HCEC 1CT (cell line): ENCODE measurements around the gene TRIM24.
"Not testable (repeated sequence)": the region's sequence is repeated elsewhere in the genome, so short reads cannot be mapped to it uniquely, and the experiment has no call there.

ENCODE experiments used
- DNase-seq: peaks from one replicate; pipeline ENCODE4 v3.0.0-alpha.2; 2017

The TRIM24 gene

DNA sequence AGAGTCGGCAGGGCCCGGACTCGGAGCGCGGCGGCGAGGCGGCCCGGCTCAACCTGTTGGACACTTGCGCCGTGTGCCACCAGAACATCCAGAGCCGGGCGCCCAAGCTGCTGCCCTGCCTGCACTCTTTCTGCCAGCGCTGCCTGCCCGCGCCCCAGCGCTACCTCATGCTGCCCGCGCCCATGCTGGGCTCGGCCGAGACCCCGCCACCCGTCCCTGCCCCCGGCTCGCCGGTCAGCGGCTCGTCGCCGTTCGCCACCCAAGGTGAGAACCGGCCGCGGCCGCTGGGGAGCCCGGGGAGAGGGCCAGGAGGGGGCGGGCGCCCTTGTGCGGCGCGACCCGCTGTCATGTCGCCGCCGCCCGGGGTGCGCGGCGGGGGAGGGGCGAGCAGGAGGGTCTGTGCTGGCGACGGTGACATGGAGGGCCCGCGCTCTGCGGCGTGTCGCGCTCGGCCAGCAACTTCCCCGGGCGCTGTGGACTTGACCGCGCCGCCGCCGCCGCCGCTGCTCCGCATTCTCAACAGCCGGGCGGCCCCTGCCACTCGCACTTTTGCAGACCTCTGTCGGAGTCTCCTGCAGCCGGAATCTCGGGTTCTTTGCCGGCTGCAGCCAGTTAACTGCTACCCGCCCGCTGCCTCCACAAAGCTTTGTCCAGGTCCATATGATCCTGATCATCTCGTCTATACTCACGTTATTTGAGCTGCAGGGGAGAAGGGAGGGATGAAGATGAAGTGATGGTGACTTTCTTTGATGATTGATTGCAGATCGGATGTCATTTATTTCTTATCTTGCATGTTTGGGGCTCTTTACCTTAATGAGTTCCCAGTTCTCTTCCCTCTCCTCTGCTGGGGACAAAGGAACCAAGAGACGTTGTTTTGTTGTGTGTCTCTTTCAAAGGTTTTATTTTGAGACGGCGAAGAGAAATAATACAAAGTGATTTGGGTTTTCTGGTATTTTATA lies 869 bp downstream of the TRIM24 start:
- DNase-seq: peak; percentile 46

DNA sequence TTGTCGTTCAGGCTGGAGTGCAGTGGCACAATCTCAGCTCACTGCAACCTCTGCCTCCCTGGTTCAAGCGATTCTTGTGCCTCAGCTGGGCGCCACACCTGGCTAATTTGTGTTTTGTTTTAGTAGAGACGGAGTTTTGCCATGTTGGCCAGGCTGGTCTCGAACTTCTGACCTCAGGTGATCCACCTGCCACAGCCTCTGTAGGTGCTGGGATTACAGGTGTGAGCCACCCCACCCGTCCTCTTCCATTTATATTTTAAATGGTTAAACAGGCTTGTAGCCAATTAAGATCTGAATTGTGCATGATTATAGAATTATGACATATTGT lies 3.2 kb downstream of the TRIM24 start:
- not testable (repeated sequence) for DNase-seq

- no peak for DNase-seq
Measured at GRCh38 chr7:138465046-138465445, 5.0 kb downstream of the TRIM24 start.

DNA sequence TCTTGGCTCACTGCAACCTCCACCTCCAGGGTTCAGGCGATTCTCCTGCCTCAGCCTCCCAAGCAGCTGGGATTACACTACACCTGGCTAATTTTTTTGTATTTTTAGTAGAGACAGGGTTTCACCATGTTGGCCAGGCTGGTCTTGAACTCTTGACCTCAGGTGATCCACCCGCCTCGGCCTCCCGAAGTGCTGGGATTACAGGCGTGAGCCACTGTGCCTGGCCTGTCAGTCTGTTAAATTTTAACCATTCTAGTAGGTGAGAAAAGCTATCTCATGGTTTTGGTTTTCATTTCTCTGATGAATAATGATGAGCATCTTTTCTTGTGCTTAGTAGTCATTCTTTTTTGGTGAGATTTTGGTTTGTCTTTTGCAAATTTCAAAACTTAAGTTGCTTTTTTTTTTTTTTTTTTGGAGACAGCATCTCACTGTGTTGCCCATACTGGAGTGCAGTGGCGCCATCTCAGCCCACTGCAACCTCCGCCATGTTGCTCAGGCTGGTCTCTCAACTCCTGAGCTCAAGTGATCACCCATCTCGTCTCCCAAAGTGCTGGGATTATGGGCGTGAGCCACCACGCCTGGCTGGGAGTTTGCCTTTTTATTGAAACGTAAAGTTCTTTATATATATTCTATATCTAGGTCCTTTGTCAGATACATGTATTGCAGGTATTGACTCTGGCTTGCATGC lies 6.2 kb downstream of the TRIM24 start:
- DNase-seq: not testable (repeated sequence)

GRCh38 chr7:138468244-138469123 lies 8.4 kb downstream of the TRIM24 start:
- no peak for DNase-seq

DNA sequence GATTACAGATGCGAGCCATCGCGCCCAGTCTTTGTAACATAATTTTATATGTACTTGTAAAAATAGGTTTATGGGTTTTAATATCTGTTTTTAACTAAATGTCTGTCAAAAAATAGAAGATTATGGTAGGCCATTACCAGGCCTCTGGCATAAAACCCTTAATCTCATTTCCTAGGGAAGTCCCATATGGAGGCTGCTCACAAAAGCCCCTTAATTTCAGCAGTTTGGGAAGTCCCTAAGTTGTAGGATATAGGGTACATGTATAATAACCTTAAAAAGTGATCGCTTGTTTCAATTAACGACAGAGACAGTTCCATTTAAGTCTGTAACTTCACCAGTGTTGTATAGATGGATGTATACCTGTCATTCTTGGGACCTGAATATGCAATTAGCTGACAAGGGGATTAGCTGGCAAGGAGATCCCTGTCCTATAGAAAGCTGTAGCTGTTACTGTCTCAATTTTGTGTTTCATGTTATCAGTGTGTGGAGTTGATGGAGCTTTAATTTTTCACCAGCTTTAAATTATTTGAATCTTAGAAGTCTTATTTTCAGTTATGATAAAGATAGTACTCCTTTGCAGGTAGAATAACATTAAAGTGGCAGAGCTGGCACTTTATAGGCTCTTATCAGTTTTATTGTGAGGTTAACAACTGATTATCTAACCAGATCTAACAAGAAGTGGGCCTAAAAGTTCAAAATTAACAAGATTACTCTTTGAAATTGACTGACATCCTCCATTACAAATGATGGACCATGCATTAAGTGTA lies 10.5 kb downstream of the TRIM24 start:
- no peak for DNase-seq

DNA sequence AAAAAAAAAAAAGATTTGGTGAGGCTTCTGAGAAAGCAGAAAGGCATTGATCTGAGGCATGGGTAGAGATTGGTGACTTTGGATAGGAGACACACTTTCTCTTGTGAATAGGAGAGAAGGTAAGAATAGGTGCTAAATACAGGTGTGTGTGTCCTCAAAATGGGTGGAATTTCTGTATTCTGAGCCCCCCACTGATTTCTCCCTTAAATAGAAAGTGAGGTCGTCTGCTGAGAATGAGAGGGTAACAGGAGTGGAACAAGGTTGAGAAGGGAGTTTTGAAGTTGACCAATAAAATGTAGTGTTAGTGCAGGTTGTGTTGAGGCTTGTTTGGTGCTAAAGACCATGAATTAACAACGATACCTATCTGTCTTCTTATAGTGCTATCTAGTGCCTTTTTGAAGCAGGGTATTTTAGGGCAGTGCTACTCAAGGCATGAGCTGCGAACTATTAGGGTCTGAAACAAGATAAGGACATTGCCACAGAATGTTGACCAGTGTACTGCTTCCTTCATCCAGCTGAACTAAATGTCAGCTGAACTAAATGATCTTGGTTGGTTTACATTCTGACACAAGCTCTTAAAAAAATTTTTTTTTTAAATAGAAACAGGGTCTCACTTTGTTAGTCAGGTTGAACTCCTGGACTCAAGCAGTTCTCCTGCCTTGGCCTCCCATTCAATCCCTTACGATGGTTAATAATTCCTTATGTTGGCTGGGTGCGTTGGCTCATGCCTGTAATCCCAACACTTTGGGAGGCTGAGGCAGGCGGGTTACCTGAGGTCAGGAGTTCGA lies 12.4 kb downstream of the TRIM24 start:
- DNase-seq: no peak

- no peak for DNase-seq
Measured at GRCh38 chr7:138475377-138475776, 15.3 kb downstream of the TRIM24 start.

DNA sequence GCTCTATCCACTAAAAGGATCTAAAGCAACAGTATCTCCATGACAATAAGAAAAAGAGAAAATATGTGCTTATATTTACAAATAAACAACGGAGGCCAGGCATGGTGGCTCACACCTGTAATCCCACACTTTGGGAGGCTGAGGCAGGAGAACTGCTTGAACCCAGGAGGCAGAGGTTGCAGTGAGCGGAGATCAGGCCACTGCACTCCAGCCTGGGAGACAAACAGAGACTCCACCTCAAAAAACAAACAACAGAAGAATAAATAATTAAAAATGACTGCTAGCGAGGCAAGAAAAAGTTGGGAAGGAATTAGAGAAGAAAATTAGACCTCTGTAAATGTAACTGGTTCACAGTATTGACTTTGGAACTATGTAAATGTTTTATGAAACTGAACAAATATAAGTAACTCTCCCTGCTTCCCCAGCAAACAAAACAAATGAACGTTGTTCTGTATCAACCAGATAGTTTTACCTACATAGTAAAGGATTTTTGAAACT lies 17.1 kb downstream of the TRIM24 start:
- no peak for DNase-seq

DNA sequence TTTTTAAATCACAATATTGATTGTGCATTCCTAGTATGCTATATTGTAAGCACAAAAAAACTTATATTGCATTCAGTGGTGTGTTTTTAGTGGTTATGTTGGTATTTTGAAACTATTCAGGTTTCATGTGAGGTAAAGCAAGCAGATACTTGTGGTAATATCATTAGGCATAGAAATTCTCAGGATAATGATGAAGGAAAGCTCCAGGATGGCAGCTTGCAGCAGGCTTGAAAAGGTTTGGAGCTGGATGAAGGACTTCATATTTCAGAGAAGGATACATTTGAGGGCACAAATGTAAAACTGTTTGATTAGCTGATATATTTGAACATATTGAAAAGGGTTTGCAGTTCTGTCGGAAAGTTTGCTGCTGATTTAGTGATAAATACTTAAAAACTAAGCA lies 17.5 kb downstream of the TRIM24 start:
- no peak for DNase-seq

GRCh38 chr7:138478499-138478908 lies 18.4 kb downstream of the TRIM24 start:
- no peak for DNase-seq

DNA sequence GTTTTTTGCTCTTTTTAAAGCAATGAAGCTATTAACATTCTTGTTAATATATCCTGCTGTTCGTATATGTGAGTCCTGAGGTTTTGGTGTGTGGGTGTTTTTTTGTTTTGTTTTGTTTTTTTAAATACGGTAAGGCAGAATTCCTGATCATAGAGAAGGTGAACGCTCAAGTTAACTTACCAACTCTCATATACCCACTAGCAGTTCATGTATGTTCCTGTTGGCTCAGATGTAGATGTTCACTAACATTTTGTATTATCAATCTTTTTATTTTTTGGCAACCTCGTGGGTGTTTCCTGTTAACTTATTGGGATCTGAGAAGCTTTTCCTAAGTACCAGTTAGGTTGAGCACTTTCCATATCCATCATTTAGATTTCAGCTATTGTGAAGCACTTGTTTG lies 20.5 kb downstream of the TRIM24 start:
- no peak for DNase-seq

- DNase-seq: no peak
Measured at GRCh38 chr7:138481447-138482380, 21.7 kb downstream of the TRIM24 start.

DNA sequence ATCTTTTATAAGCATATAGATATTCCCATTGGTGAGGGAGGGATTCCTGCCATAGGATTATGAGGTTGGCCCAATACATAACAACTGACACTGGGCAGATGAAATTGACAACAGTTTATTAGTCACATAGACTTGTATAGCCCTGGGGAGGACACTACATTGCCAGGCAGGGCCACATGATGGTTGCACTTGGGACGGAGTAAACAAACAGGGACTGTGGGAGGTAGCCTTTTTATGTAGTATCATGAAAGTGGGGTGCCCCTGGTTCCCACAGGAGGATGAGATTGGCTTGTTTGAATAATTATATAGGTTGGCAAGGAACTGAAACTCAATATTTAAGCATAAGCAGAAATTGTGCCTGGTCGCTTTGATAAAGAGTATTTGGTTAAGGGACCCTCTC lies 23.5 kb downstream of the TRIM24 start:
- DNase-seq: no peak

DNA sequence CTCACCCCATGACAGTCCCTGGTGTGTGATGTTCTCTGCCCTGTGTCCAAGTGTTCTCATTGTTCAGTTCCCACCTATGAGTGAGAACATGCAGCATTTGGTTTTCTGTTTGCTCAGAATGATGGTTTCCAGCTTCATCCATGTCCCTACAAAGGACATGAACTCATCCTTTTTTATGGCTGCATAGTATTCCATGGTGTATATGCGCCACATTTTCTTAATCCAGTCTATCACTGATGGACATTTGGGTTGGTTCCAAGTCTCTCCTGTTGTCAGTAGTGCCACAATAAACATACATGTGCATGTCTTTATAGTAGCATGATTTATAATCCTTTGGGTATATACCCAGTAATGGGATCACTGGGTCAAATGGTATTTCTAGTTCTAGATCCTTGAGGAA lies 25.4 kb downstream of the TRIM24 start:
- DNase-seq: not testable (repeated sequence)

- DNase-seq: not testable (repeated sequence)
Measured at GRCh38 chr7:138489139-138489538, 29.1 kb downstream of the TRIM24 start.

- no peak for DNase-seq
Measured at GRCh38 chr7:138491612-138492386, 31.7 kb downstream of the TRIM24 start.

DNA sequence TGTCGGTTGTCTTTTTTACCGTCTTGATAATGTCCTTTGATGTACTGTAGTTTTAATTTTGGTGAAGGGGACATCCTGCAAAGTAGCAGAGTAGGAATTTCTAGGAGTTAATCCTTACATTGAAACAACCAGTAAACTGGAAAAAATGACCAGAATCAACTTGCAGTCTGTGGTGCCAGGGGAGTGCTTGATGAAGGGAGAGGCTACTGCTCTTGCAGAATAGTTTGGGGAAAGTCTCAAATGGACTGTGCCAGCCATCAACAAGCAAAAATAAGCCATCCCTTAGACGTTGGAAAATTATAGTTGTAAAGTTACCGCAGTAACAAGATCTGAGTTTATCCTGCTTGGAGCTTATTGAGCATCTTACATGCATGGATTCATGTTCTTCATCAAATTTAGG lies 32.4 kb downstream of the TRIM24 start:
- no peak for DNase-seq

- no peak for DNase-seq
Measured at GRCh38 chr7:138493535-138493934, 33.5 kb downstream of the TRIM24 start.
